Measurements from ENCODE around the gene FOXE1.

- TF ChIP-seq CTCF (IDR thresholded peaks at IDR 0.05) (no peak), ZFX (IDR thresholded peaks at IDR 0.05; ENCODE audit: borderline replicate concordance) (no peak)
Observed at GRCh38 chr9:97820373-97820772, 32.7 kb upstream of the FOXE1 start.
